Progenitor cell of endocrine pancreas (in vitro differentiated cells): ENCODE results near the gene SLC43A3. TPM values are rescaled to one million over a fixed set of nuclear protein-coding genes. Genes with fewer than 3 reads are reported as not detected.

Source experiments
- DNase-seq: peaks from one replicate; pipeline ENCODE4 v3.0.0; 2021; ENCODE audit warnings: low spot score; ENCODE audit not compliant: unreplicated experiment
- H3K27ac Mint-ChIP-seq: 2 replicates; pipeline ENCODE4 v1.8.0; 2021; ENCODE audit warnings: mild to moderate bottlenecking, moderate library complexity, mixed read lengths
- H3K27me3 Mint-ChIP-seq: 2 replicates; pipeline ENCODE4 v1.8.0; 2021; ENCODE audit warnings: mixed read lengths
- H3K36me3 Mint-ChIP-seq: 2 replicates; pipeline ENCODE4 v1.8.0; 2022; ENCODE audit warnings: mixed read lengths; ENCODE audit not compliant: insufficient read depth
- H3K4me1 Mint-ChIP-seq: 2 replicates; pipeline ENCODE4 v1.8.0; 2021; ENCODE audit warnings: low read depth, mixed read lengths
- H3K4me3 Mint-ChIP-seq: 2 replicates; pipeline ENCODE4 v1.8.0; 2021; ENCODE audit warnings: low read depth, mild to moderate bottlenecking, moderate library complexity, mixed read lengths
- H3K9me3 Mint-ChIP-seq: 2 replicates; pipeline ENCODE4 v1.8.0; 2021; ENCODE audit warnings: low read depth, mixed read lengths
- long read RNA-seq: library from polyadenylated mRNA; unstranded; transcript quantifications from one replicate; pipeline ENCODE4 v2.0.0, GENCODE V29; 2020
- total RNA-seq: library from RNA; stranded (reverse); gene quantifications from 2 replicates; pipeline ENCODE4 v1.2.1, GENCODE V29; 2021
- TF ChIP-seq, protein P1 (sequence below): fragments of 200-600 bp; sonication (generic); IDR thresholded peaks from one replicate; pipeline ENCODE4 v1.5.0; 2021; ENCODE audit warnings: antibody characterized with exemption, mild to moderate bottlenecking; ENCODE audit not compliant: unreplicated experiment

The SLC43A3 gene
- 21.5 and 24.6 TPM in 2 replicates for total RNA-seq
- long read RNA-seq, transcript SLC43A3-203 (14 exons, 2,617 nt) = major isoform, 28 of 59 reads
- long read RNA-seq, partial matches to known transcripts = 3 of 59 reads
- long read RNA-seq, other reads (novel, unspliced or antisense) = 26 of 59 reads

DNA sequence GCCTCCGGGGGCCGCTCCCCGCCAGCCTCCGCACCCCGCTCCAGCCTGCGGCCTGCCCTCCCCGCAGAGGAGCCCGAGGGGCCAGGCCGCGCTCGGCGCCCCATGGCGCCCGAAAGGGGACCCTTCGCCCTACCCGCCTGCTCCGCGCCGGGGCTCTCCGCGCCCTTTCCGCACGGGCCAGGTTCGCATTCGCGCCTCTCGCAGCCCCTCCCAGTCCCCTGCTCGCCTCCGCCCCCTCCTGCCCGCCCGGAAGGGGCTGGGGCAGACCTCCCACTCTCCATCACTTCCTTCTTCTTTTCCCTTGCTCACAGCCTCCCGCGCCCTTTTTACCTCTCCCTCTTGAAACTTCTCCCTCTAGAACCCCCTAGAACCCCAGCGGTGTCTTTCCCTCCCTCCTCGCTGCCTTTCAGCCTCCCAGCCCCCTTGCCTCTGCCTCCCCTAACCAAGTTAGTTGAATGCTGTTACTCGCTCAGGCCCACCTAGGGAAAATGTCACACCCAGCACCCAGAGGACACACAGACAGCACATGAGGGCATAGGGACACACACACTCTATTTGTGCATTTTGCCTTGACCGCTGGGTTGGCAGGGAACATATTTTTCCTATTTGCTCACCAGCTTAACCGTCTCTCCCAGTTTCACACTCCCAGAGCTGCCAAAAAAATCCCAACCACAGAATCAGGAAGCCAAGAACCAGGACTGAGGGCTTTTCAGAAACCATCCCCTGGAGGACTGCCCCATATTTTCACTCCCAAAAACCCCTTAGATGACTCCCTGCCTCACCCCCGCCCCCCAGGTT is at the start of gene SLC43A3:
Gene SLC43A3, minus strand, starts transcription at position 193 of the 798 bp plus-strand sequence. CDS start 949 bp downstream, outside the sequence.
- Mint-ChIP-seq H3K4me3 (peak within 1 kb of the TSS; percentile 73), H3K27ac (peak within 1 kb of the TSS; percentile 8), H3K4me1 (peaks cover 8% of the 10 kb centered on the region), H3K27me3 (peaks cover 32% of the 10 kb centered on the region), H3K9me3 (no peaks in the 10 kb centered on the region), H3K36me3 (peaks cover 3% of the 10 kb centered on the region)
- TF ChIP-seq, protein P1, sequence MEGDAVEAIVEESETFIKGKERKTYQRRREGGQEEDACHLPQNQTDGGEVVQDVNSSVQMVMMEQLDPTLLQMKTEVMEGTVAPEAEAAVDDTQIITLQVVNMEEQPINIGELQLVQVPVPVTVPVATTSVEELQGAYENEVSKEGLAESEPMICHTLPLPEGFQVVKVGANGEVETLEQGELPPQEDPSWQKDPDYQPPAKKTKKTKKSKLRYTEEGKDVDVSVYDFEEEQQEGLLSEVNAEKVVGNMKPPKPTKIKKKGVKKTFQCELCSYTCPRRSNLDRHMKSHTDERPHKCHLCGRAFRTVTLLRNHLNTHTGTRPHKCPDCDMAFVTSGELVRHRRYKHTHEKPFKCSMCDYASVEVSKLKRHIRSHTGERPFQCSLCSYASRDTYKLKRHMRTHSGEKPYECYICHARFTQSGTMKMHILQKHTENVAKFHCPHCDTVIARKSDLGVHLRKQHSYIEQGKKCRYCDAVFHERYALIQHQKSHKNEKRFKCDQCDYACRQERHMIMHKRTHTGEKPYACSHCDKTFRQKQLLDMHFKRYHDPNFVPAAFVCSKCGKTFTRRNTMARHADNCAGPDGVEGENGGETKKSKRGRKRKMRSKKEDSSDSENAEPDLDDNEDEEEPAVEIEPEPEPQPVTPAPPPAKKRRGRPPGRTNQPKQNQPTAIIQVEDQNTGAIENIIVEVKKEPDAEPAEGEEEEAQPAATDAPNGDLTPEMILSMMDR = peak; percentile 6
- DNase-seq = peak; percentile 27

DNA sequence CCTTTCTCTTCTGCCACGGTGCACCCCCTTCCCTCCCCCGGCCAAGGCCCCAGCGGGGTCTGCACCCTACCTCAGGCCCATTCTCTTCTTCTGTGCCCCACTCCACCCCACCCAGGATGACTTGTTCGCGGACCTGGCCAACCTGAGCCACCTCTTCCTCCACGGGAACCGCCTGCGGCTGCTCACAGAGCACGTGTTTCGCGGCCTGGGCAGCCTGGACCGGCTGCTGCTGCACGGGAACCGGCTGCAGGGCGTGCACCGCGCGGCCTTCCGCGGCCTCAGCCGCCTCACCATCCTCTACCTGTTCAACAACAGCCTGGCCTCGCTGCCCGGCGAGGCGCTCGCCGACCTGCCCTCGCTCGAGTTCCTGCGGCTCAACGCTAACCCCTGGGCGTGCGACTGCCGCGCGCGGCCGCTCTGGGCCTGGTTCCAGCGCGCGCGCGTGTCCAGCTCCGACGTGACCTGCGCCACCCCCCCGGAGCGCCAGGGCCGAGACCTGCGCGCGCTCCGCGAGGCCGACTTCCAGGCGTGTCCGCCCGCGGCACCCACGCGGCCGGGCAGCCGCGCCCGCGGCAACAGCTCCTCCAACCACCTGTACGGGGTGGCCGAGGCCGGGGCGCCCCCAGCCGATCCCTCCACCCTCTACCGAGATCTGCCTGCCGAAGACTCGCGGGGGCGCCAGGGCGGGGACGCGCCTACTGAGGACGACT is 49.3 kb upstream of the SLC43A3 start:
- H3K4me1 Mint-ChIP-seq = peaks cover 1% of the 10 kb centered on the region
- no peaks in the 10 kb centered on the region for H3K36me3 Mint-ChIP-seq
- peak overlapping the region; percentile 61 for H3K4me3 Mint-ChIP-seq
- no peaks in the 10 kb centered on the region for H3K9me3 Mint-ChIP-seq
- no peak overlapping the region for H3K27ac Mint-ChIP-seq
- TF ChIP-seq, protein P1 = no peak
- DNase-seq = no peak
- H3K27me3 Mint-ChIP-seq = peaks cover 68% of the 10 kb centered on the region

DNA sequence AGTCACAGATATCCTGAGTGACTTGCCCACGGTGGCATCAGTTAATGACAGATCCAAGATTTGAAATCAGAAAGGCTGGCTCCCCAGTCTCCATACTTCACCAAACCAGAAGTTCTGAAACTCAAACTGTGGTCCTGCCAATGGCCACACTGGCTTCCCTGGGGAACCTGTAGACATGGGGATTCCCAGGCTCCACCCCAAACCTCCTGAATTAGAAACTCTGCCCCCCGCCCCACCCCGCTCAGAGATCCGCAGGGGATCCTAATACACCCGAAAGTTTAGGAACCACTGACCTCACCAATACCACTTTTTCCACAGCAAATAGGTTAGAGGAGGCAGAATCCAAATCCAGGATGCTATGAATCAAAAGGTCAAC is 48.7 kb upstream of the SLC43A3 start:
- no peak overlapping the region for H3K27ac Mint-ChIP-seq

DNA sequence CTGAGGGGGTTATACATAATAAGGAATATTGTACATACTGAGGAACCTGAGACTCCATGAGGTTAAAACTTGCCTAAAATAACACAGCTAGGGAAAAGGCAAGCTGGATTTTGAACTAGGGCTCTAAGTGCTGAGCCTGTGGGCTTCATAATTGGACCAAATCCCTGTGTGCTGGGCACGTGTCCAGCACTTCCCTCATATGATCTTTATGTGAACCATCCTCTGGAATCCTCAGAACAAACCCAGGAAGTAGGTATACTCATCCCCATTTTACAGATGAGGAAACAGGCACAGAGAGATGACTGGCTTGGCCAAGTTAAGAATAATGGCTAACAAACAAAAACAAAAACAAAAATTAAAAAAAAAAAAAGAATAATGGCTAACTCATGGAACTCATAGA is 48.3 kb upstream of the SLC43A3 start:
- Mint-ChIP-seq H3K27me3 (peaks cover 60% of the 10 kb centered on the region), H3K4me3 (no peak overlapping the region), H3K36me3 (no peaks in the 10 kb centered on the region), H3K9me3 (no peaks in the 10 kb centered on the region), H3K4me1 (peaks cover under 1% of the 10 kb centered on the region), H3K27ac (no peak overlapping the region)
- no peak for DNase-seq
- TF ChIP-seq, protein P1 = no peak

More for the DNA sequence above, 48.7 kb upstream of the SLC43A3 start:
- TF ChIP-seq, protein P1 = no peak
- H3K4me1 Mint-ChIP-seq = peaks cover 1% of the 10 kb centered on the region
- no peaks in the 10 kb centered on the region for H3K9me3 Mint-ChIP-seq
- no peak for DNase-seq
- peak overlapping the region; percentile 51 for H3K4me3 Mint-ChIP-seq
- H3K27me3 Mint-ChIP-seq = peaks cover 64% of the 10 kb centered on the region
- no peaks in the 10 kb centered on the region for H3K36me3 Mint-ChIP-seq

DNA sequence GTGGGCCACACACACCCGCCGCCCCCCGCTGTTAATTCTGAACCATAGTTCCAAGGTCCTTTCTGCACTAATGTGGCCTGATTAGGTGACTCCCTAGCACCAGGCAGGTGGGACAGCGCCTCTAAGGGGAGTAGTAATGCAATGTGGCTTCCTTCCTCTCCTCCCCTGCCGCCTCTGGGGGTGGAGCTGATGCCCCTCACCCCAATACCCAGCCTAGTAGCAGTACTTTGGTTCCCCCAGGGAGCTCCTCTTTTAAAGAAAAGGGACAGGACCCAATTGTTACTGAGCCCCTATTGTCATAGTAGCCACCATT is 47.8 kb upstream of the SLC43A3 start:
- TF ChIP-seq, protein P1 = no peak
- no peaks in the 10 kb centered on the region for H3K4me1 Mint-ChIP-seq
- no peak overlapping the region for H3K4me3 Mint-ChIP-seq
- H3K27me3 Mint-ChIP-seq = peaks cover 58% of the 10 kb centered on the region
- DNase-seq = no peak
- H3K9me3 Mint-ChIP-seq = no peaks in the 10 kb centered on the region
- no peak overlapping the region for H3K27ac Mint-ChIP-seq
- no peaks in the 10 kb centered on the region for H3K36me3 Mint-ChIP-seq
